HEK293 (cell line): Measurements from ENCODE around the gene ATP5F1B.

Source experiments
- SALL2 ChIP-seq: fragments of 450-650 bp; formaldehyde crosslinking; IDR thresholded peaks from 2 replicates; pipeline ENCODE4 v1.5.0; 2017; ENCODE audit warnings: missing biosample characterization, mild to moderate bottlenecking, missing genetic modification characterization, borderline replicate concordance
- SP3 ChIP-seq: fragments of 450-650 bp; formaldehyde crosslinking; IDR thresholded peaks from 2 replicates; pipeline ENCODE4 v1.5.1; 2016; ENCODE audit warnings: missing biosample characterization, missing genetic modification characterization
- ZBTB8A ChIP-seq: fragments of 450-650 bp; formaldehyde crosslinking; IDR thresholded peaks from 2 replicates; pipeline ENCODE4 v1.5.1; 2016; ENCODE audit warnings: missing biosample characterization, missing genetic modification characterization
- ZFHX2 ChIP-seq: fragments of 450-650 bp; formaldehyde crosslinking; conservative IDR thresholded peaks from 2 replicates; pipeline ENCODE4 v1.5.1; 2016; ENCODE audit warnings: missing biosample characterization, missing genetic modification characterization
- ZFP37 ChIP-seq: fragments of 450-650 bp; formaldehyde crosslinking; IDR thresholded peaks from 2 replicates; pipeline ENCODE4 v1.5.1; 2016; ENCODE audit warnings: missing biosample characterization, missing genetic modification characterization
- ZNF140 ChIP-seq: fragments of 450-650 bp; formaldehyde crosslinking; IDR thresholded peaks from 2 replicates; pipeline ENCODE4 v1.5.1; 2016; ENCODE audit warnings: missing biosample characterization, missing genetic modification characterization
- ZNF214 ChIP-seq: fragments of 450-650 bp; formaldehyde crosslinking; IDR thresholded peaks from 2 replicates; pipeline ENCODE4 v1.5.1; 2017; ENCODE audit warnings: missing biosample characterization, mild to moderate bottlenecking, missing genetic modification characterization, borderline replicate concordance
- ZNF239 ChIP-seq: fragments of 450-650 bp; formaldehyde crosslinking; IDR thresholded peaks from 2 replicates; pipeline ENCODE4 v1.5.1; 2016; ENCODE audit warnings: missing biosample characterization, missing genetic modification characterization
- ZNF24 ChIP-seq: fragments of 450-650 bp; formaldehyde crosslinking; IDR thresholded peaks from 2 replicates; pipeline ENCODE4 v1.5.1; 2016; ENCODE audit warnings: missing biosample characterization, missing genetic modification characterization
- ZNF280C ChIP-seq: fragments of 450-650 bp; formaldehyde crosslinking; IDR thresholded peaks from 2 replicates; pipeline ENCODE4 v1.5.1; 2016; ENCODE audit warnings: missing biosample characterization, missing genetic modification characterization
- ZNF280D ChIP-seq: fragments of 450-650 bp; formaldehyde crosslinking; IDR thresholded peaks from 2 replicates; pipeline ENCODE4 v1.5.1; 2016; ENCODE audit warnings: missing biosample characterization, missing genetic modification characterization
- ZNF341 ChIP-seq: fragments of 450-650 bp; formaldehyde crosslinking; IDR thresholded peaks from 2 replicates; pipeline ENCODE4; 2016; ENCODE audit warnings: low read depth, missing biosample characterization, missing genetic modification characterization
- ZNF354C ChIP-seq: fragments of 450-650 bp; formaldehyde crosslinking; IDR thresholded peaks from 2 replicates; pipeline ENCODE4 v1.5.1; 2016; ENCODE audit warnings: missing biosample characterization, missing genetic modification characterization, low read depth, borderline replicate concordance
- ZNF391 ChIP-seq: fragments of 450-650 bp; formaldehyde crosslinking; IDR thresholded peaks from 2 replicates; pipeline ENCODE4 v1.5.1; 2016; ENCODE audit warnings: low read depth, missing biosample characterization, missing genetic modification characterization, borderline replicate concordance
- ZNF558 ChIP-seq: fragments of 450-650 bp; formaldehyde crosslinking; IDR thresholded peaks from 2 replicates; pipeline ENCODE4 v1.5.1; 2016; ENCODE audit warnings: missing biosample characterization, missing genetic modification characterization
- ZNF561 ChIP-seq: fragments of 450-650 bp; IDR thresholded peaks from 2 replicates; pipeline ENCODE4 v1.5.1; 2018; ENCODE audit warnings: missing biosample characterization, missing genetic modification characterization, borderline replicate concordance
- ZNF626 ChIP-seq: fragments of 450-650 bp; sonication (Bioruptor Pico); formaldehyde crosslinking; IDR thresholded peaks from 2 replicates; pipeline ENCODE4 v1.5.1; 2018; ENCODE audit warnings: missing biosample characterization, missing genetic modification characterization, inconsistent platforms
- ZNF670 ChIP-seq: fragments of 450-650 bp; formaldehyde crosslinking; IDR thresholded peaks from 2 replicates; pipeline ENCODE4 v1.5.1; 2016; ENCODE audit warnings: missing biosample characterization, missing genetic modification characterization, low read depth
- ZNF701 ChIP-seq: fragments of 450-650 bp; formaldehyde crosslinking; IDR thresholded peaks from 2 replicates; pipeline ENCODE4 v1.5.1; 2016; ENCODE audit warnings: missing biosample characterization, missing genetic modification characterization
- ZNF776 ChIP-seq: fragments of 450-650 bp; formaldehyde crosslinking; IDR thresholded peaks from 2 replicates; pipeline ENCODE4 v1.5.0; 2017; ENCODE audit warnings: missing biosample characterization, missing genetic modification characterization, borderline replicate concordance
- TF ChIP-seq, protein P1 (sequence below): fragments of 450-650 bp; formaldehyde crosslinking; IDR thresholded peaks from 2 replicates; pipeline ENCODE4 v1.5.1; 2016; ENCODE audit warnings: missing biosample characterization, missing genetic modification characterization, low read depth
- TF ChIP-seq, protein P2 (sequence below): fragments of 450-650 bp; formaldehyde crosslinking; IDR thresholded peaks from 2 replicates; pipeline ENCODE4 v1.5.1; 2016; ENCODE audit warnings: missing biosample characterization, missing genetic modification characterization
- TF ChIP-seq, protein P3 (sequence below): fragments of 450-650 bp; formaldehyde crosslinking; IDR thresholded peaks from 2 replicates; pipeline ENCODE4 v1.5.1; 2017; ENCODE audit warnings: missing biosample characterization, missing genetic modification characterization
- TF ChIP-seq, protein P4 (sequence below): fragments of 450-650 bp; formaldehyde crosslinking; IDR thresholded peaks from 2 replicates; pipeline ENCODE4 v1.5.1; 2016; ENCODE audit warnings: missing biosample characterization, missing genetic modification characterization

The ATP5F1B gene

DNA sequence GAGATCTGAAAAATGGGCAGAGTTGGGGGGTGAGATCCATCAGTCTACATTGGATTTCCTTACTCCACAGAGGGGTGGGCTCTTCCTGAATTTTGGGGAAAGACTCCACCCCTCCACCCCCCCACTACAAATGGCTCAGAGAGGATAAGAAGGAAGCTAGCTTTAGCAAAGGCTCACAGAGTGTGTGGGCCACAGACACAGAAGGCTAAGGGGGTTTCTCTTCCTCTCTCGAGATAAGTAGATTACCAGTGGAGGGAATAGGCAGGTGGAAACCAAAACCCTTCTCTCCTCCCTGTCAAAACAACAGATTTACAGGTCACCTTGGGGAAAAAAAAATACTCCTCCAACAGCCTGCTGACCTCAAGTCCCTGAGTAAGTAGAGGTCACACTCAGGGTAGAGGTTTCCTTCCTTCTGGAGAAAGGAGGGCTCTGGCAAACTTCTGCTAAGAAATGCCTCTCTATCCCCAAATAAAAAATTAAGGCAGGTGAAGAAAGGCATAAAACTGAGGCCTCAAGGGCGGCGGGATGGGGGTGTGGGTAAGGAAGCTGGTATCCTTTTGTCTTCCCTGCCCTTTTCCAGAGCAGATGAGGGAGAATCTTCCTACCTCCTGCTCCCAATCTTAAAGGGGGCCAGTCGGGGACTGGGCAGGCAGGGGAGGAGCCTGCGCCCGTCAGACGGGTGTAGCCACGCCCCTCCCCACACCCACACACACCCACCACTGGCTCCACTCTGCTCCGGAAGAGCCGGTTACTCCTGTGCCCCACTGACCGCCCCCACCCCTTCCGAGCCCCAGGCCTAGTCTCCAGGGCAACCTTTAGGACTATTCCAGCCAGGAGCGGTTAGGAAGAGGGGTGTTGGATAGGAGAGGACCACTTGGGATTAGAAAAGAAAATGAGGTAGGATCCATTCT lies 13.7 kb downstream of the ATP5F1B start (continued):
- TF ChIP-seq, protein P1, sequence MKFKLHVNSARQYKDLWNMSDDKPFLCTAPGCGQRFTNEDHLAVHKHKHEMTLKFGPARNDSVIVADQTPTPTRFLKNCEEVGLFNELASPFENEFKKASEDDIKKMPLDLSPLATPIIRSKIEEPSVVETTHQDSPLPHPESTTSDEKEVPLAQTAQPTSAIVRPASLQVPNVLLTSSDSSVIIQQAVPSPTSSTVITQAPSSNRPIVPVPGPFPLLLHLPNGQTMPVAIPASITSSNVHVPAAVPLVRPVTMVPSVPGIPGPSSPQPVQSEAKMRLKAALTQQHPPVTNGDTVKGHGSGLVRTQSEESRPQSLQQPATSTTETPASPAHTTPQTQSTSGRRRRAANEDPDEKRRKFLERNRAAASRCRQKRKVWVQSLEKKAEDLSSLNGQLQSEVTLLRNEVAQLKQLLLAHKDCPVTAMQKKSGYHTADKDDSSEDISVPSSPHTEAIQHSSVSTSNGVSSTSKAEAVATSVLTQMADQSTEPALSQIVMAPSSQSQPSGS (tag by site-specific recombination), result no peak
- TF ChIP-seq ZNF354C (tag by site-specific recombination) (no peak), ZNF391 (tag by site-specific recombination) (no peak), ZNF561 (no peak), ZNF140 (tag by site-specific recombination) (no peak), SP3 (tag by site-specific recombination) (peak; percentile 79), ZNF626 (tag by site-specific recombination) (no peak), ZNF701 (tag by site-specific recombination) (no peak), ZNF341 (tag by site-specific recombination) (peak; percentile 72), ZNF239 (tag by site-specific recombination) (no peak), ZNF670 (tag by site-specific recombination) (no peak), ZBTB8A (tag by site-specific recombination) (peak; percentile 82), ZNF558 (tag by site-specific recombination) (no peak), ZNF280C (tag by site-specific recombination) (no peak), ZFP37 (tag by site-specific recombination) (no peak), ZNF24 (tag by site-specific recombination) (no peak), SALL2 (tag by site-specific recombination) (no peak), ZNF776 (tag by site-specific recombination) (no peak), ZNF280D (tag by site-specific recombination) (no peak), ZFHX2 (tag by site-specific recombination) (peak; percentile 96), ZNF214 (tag by site-specific recombination) (no peak)
- TF ChIP-seq, protein P2, sequence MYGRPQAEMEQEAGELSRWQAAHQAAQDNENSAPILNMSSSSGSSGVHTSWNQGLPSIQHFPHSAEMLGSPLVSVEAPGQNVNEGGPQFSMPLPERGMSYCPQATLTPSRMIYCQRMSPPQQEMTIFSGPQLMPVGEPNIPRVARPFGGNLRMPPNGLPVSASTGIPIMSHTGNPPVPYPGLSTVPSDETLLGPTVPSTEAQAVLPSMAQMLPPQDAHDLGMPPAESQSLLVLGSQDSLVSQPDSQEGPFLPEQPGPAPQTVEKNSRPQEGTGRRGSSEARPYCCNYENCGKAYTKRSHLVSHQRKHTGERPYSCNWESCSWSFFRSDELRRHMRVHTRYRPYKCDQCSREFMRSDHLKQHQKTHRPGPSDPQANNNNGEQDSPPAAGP, result no peak
- TF ChIP-seq, protein P3, sequence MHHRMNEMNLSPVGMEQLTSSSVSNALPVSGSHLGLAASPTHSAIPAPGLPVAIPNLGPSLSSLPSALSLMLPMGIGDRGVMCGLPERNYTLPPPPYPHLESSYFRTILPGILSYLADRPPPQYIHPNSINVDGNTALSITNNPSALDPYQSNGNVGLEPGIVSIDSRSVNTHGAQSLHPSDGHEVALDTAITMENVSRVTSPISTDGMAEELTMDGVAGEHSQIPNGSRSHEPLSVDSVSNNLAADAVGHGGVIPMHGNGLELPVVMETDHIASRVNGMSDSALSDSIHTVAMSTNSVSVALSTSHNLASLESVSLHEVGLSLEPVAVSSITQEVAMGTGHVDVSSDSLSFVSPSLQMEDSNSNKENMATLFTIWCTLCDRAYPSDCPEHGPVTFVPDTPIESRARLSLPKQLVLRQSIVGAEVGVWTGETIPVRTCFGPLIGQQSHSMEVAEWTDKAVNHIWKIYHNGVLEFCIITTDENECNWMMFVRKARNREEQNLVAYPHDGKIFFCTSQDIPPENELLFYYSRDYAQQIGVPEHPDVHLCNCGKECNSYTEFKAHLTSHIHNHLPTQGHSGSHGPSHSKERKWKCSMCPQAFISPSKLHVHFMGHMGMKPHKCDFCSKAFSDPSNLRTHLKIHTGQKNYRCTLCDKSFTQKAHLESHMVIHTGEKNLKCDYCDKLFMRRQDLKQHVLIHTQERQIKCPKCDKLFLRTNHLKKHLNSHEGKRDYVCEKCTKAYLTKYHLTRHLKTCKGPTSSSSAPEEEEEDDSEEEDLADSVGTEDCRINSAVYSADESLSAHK (tag by site-specific recombination), result no peak
- TF ChIP-seq, protein P4, sequence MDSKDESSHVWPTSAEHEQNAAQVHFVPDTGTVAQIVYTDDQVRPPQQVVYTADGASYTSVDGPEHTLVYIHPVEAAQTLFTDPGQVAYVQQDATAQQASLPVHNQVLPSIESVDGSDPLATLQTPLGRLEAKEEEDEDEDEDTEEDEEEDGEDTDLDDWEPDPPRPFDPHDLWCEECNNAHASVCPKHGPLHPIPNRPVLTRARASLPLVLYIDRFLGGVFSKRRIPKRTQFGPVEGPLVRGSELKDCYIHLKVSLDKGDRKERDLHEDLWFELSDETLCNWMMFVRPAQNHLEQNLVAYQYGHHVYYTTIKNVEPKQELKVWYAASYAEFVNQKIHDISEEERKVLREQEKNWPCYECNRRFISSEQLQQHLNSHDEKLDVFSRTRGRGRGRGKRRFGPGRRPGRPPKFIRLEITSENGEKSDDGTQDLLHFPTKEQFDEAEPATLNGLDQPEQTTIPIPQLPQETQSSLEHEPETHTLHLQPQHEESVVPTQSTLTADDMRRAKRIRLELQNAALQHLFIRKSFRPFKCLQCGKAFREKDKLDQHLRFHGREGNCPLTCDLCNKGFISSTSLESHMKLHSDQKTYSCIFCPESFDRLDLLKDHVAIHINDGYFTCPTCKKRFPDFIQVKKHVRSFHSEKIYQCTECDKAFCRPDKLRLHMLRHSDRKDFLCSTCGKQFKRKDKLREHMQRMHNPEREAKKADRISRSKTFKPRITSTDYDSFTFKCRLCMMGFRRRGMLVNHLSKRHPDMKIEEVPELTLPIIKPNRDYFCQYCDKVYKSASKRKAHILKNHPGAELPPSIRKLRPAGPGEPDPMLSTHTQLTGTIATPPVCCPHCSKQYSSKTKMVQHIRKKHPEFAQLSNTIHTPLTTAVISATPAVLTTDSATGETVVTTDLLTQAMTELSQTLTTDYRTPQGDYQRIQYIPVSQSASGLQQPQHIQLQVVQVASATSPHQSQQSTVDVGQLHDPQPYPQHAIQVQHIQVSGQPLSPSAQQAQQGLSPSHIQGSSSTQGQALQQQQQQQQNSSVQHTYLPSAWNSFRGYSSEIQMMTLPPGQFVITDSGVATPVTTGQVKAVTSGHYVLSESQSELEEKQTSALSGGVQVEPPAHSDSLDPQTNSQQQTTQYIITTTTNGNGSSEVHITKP, result no peak; the same call in 1 of the 2 replicates
